ENCODE data around the gene B3GNT8.
"Not testable (repeated sequence)": the region's sequence is repeated elsewhere in the genome, so short reads cannot be mapped to it uniquely, and the experiment has no call there.

B3GNT8 gene

GRCh38 chr19:41384351-41384750, 42.8 kb downstream of the B3GNT8 start:
- DNase-seq (ENCODE audit: low spot score) = no peak

- DNase-seq (ENCODE audit: low spot score) = not testable (repeated sequence)
Observed at GRCh38 chr19:41381536-41381935, 45.6 kb downstream of the B3GNT8 start.

GRCh38 chr19:41377977-41378709, 49.0 kb downstream of the B3GNT8 start:
- DNase-seq (ENCODE audit: low spot score) = no peak

- DNase-seq (ENCODE audit: low spot score) = no peak
Observed at GRCh38 chr19:41376998-41377365, 50.2 kb downstream of the B3GNT8 start.

GRCh38 chr19:41376241-41376997, 50.8 kb downstream of the B3GNT8 start, which contains the start of gene TMEM91:
Gene TMEM91, plus strand, starts transcription at chr19:41376533. Its CDS starts 1,777 bp downstream, at chr19:41378310.
- DNase-seq (ENCODE audit: low spot score) = no peak
